GM12874 (cell line): ENCODE results near the gene NCEH1.

Experiments
- CTCF ChIP-seq: IDR thresholded peaks from 2 replicates; pipeline ENCODE4 v1.5.1; 2011; ENCODE audit warnings: low read depth, mild to moderate bottlenecking, control low read depth, low read length, moderate library complexity; ENCODE audit not compliant: insufficient read depth

The NCEH1 gene

GRCh38 chr3:172685331-172686214 is 25.3 kb downstream of the NCEH1 start:
- no peak for TF ChIP-seq CTCF

GRCh38 chr3:172680684-172681083 is 30.2 kb downstream of the NCEH1 start:
- TF ChIP-seq CTCF: no peak

- TF ChIP-seq CTCF: no peak
These were observed 31.3 kb downstream of the NCEH1 start for GRCh38 chr3:172679599-172679998.

GRCh38 chr3:172678068-172678467 is 32.8 kb downstream of the NCEH1 start:
- no peak for TF ChIP-seq CTCF

- TF ChIP-seq CTCF: no peak
These were observed 34.5 kb downstream of the NCEH1 start for GRCh38 chr3:172676196-172676922.

- TF ChIP-seq CTCF: peak; percentile 67
These were observed 35.2 kb downstream of the NCEH1 start for GRCh38 chr3:172675441-172676193.

GRCh38 chr3:172673210-172673679 is 37.6 kb downstream of the NCEH1 start:
- TF ChIP-seq CTCF: peak; percentile 65
